Spleen (tissue), 11 donors: Measurements from ENCODE around the gene THRA. TPM values are rescaled to one million over a fixed set of nuclear protein-coding genes. Genes with fewer than 3 reads are reported as not detected.
A peak's percentile ranks its signal among the peaks of the same experiment; 100 is the strongest.

Experiments
- DNase-seq: peaks from one replicate; pipeline ENCODE4 v3.0.0-alpha.2; 2020
- H3K27ac ChIP-seq, 8 donors: fragments of 200-600 bp; sonication (generic) in 7 of 8; 1 replicate in 4 of 8; 2 replicates in 4 of 8; pipeline versions ENCODE4 v1.5.0 to v1.8.0; 2016 to 2021; ENCODE audit warnings: inconsistent platforms in 4 of 8, mild to moderate bottlenecking in 4 of 8, moderate library complexity in 1 of 8
- H3K27me3 ChIP-seq, 7 donors: fragments of 200-600 bp; sonication (generic) in 6 of 7; replicated peaks in 1 of 7; 1 replicate in 4 of 7; 2 replicates in 3 of 7; pipeline versions ENCODE4 v1.5.0 to v1.8.0; 2016 to 2021; ENCODE audit warnings: inconsistent platforms in 3 of 7, mild to moderate bottlenecking in 1 of 7
- H3K36me3 ChIP-seq, 6 donors: fragments of 200-600 bp; sonication (generic) in 5 of 6; 1 replicate in 4 of 6; 2 replicates in 2 of 6; pipeline versions ENCODE4 v1.5.0 to v1.8.0; 2016 to 2021; ENCODE audit warnings: inconsistent platforms in 2 of 6
- H3K4me1 ChIP-seq, 6 donors: fragments of 200-600 bp; sonication (generic) in 5 of 6; 1 replicate in 3 of 6; 2 replicates in 3 of 6; pipeline versions ENCODE4 v1.5.0 to v1.8.0; 2016 to 2021; ENCODE audit warnings: inconsistent platforms in 3 of 6
- H3K4me3 ChIP-seq, 8 donors: fragments of 200-600 bp; sonication (generic) in 7 of 8; 1 replicate in 4 of 8; 2 replicates in 4 of 8; pipeline versions ENCODE4 v1.5.0 to v1.8.0; 2016 to 2021; ENCODE audit warnings: inconsistent platforms in 4 of 8, mild to moderate bottlenecking in 4 of 8, moderate library complexity in 2 of 8
- H3K9me3 ChIP-seq, 8 donors: fragments of 200-600 bp; sonication (generic) in 7 of 8; 1 replicate in 4 of 8; 2 replicates in 4 of 8; pipeline versions ENCODE4 v1.5.0 to v1.8.0; 2016 to 2021; ENCODE audit warnings: inconsistent platforms in 4 of 8
- CTCF ChIP-seq, 11 experiments: fragments of 200-600 bp in 7 of 11; fragments of 450-650 bp in 4 of 11; sonication (generic) in 4 of 11; IDR thresholded peaks in 8 of 11; conservative IDR thresholded peaks in 3 of 11; 1 replicate in 7 of 11; 2 replicates in 4 of 11; pipeline versions ENCODE4 v1.4.0 to v1.8.0; 2016 to 2021; ENCODE audit warnings: antibody characterized with exemption in 11 of 11, inconsistent platforms in 4 of 11, mild to moderate bottlenecking in 1 of 11
- POLR2A ChIP-seq, 3 donors: fragments of 450-650 bp; IDR thresholded peaks; one replicate each; pipeline ENCODE4 v1.5.1; 2017; ENCODE audit warnings: antibody characterized with exemption in 3 of 3, mild to moderate bottlenecking in 1 of 3
- POLR2AphosphoS5 ChIP-seq, 3 donors: sonication (generic); formaldehyde crosslinking; IDR thresholded peaks; one replicate each; pipeline ENCODE4 v1.5.1; 2017; ENCODE audit warnings: antibody characterized with exemption in 3 of 3
- WGBS, 5 donors: extraction: QIAGEN DNeasy Blood & Tissue Kit in 3 of 5; methylation state at CpG; one replicate each; pipeline versions ENCODE4 v1.1.5 to v1.1.7; 2013 to 2018; 5-methylcytosine and 5-hydroxymethylcytosine counted together
- intact Hi-C: fragments of 100-400 bp; cut with DNase I; formaldehyde crosslinking; loops from one replicate; pipeline ENCODE4 v1.15.0; 2023; ENCODE audit warnings: low total_unique reads
- polyA plus RNA-seq, 3 donors: library from polyadenylated mRNA; stranded (reverse); fragments of 200-250 nt; gene quantifications; one replicate each; pipeline ENCODE4 v1.2.1, GENCODE V29; 2013
- total RNA-seq, 7 donors: library from RNA; depleted of rRNA in 3 of 7; stranded (reverse); fragments of >200 nt in 3 of 7; fragmentation: NEBNext Ultra II Directional in 4 of 7; extraction: Animal tissue kit (Norgen Biotek cat#: 25700) in 4 of 7; gene quantifications; one replicate each; pipeline versions ENCODE4 v1.1.0 to v1.2.1, GENCODE V29; 2016 to 2021
- donor health status: healthy with polysubstance abuse.
- donor health status: DM: no; HTN: no; CAD: no; lungs with moderate emphysema.
- donor health status: DM: no; HTN: no; CAD: no.
- donor health status: Bipolar disorder and iron deficiency.
- donor health status: healthy.
- donor health status: DM: no; HTN: no; CAD: no.
- donor health status: DM: yes; HTN: yes; CAD: no.

Gene THRA
- total and polyA plus RNA-seq, 10 donors = 3.9 to 36.1 (median 16.9) TPM

- intact Hi-C loops = no loop called here
- TF ChIP-seq POLR2A (IDR thresholded peaks at IDR 0.05) (no peak), POLR2AphosphoS5 (IDR thresholded peaks at IDR 0.05) (no peak), CTCF (IDR thresholded peaks at IDR 0.05 in 8 of 11, conservative IDR thresholded peaks at IDR 0.05 in 3 of 11) (no peak)
- peaks cover 0 to 100% (median 56%) of the 10 kb centered on the region in 6 donors for H3K36me3 ChIP-seq
- H3K9me3 ChIP-seq = no peaks in the 10 kb centered on the region
- no peaks in the 10 kb centered on the region for H3K27me3 ChIP-seq
- DNase-seq = no peak
- peak overlapping the region in 6 of 8 donors; percentile 8 to 55 (median 36) for H3K27ac ChIP-seq
- H3K4me1 ChIP-seq = peaks cover 9 to 58% (median 26%) of the 10 kb centered on the region in 6 donors
- WGBS, 5 donors = 73 to 87% (median 80%) methylated on average over 12 to 14 of the region's 14 CpGs
- H3K4me3 ChIP-seq = no peak overlapping the region
Observed at GRCh38 chr17:40090237-40091119, 27.7 kb downstream of the THRA start.

- intact Hi-C loops = no loop called here
- H3K4me3 ChIP-seq = no peak overlapping the region
- H3K27me3 ChIP-seq = no peaks in the 10 kb centered on the region
- peak overlapping the region in 4 of 8 donors; percentile 55 to 92 (median 90) for H3K27ac ChIP-seq
- H3K36me3 ChIP-seq = peaks cover 0 to 100% (median 49%) of the 10 kb centered on the region in 6 donors
- DNase-seq = no peak
- no peaks in the 10 kb centered on the region for H3K9me3 ChIP-seq
- 81 to 88% (median 84%) methylated on average over 17 to 18 of the region's 18 CpGs for WGBS, 5 donors
- peak; percentile 9 to 66 (median 34) for TF ChIP-seq POLR2AphosphoS5 (IDR thresholded peaks at IDR 0.05)
- no peak for TF ChIP-seq CTCF (IDR thresholded peaks at IDR 0.05 in 8 of 11, conservative IDR thresholded peaks at IDR 0.05 in 3 of 11)
- TF ChIP-seq POLR2A (IDR thresholded peaks at IDR 0.05) = no peak
- H3K4me1 ChIP-seq = peaks cover 23 to 63% (median 37%) of the 10 kb centered on the region in 6 donors
Observed at GRCh38 chr17:40091691-40092397, 29.1 kb downstream of the THRA start.

- Histone ChIP-seq H3K4me1 (peaks cover 30 to 70% (median 44%) of the 10 kb centered on the region in 6 donors), H3K27ac (peak overlapping the region in 5 of 8 donors; percentile 4 to 92 (median 88)), H3K4me3 (no peak overlapping the region), H3K27me3 (no peaks in the 10 kb centered on the region), H3K9me3 (no peaks in the 10 kb centered on the region), H3K36me3 (peaks cover 0 to 100% (median 44%) of the 10 kb centered on the region in 6 donors)
- no peak for TF ChIP-seq POLR2AphosphoS5 (IDR thresholded peaks at IDR 0.05)
- no peak for TF ChIP-seq POLR2A (IDR thresholded peaks at IDR 0.05)
- TF ChIP-seq CTCF (IDR thresholded peaks at IDR 0.05 in 8 of 11, conservative IDR thresholded peaks at IDR 0.05 in 3 of 11) = no peak
- DNase-seq = no peak
- WGBS, 5 donors = 51 to 73% (median 53%) methylated on average over 3 of the region's 3 CpGs
- intact Hi-C loops = no loop called here
Observed at GRCh38 chr17:40092581-40092980, 29.8 kb downstream of the THRA start.
